ENCODE results near the gene C5orf58. TPM values are rescaled to one million over a fixed set of nuclear protein-coding genes. Genes with fewer than 3 reads are reported as not detected.
A peak's percentile ranks its signal among the peaks of the same experiment; 100 is the strongest.

The C5orf58 gene
- not detected in 2 replicates for total RNA-seq

- H3K27me3 Mint-ChIP-seq (ENCODE audit: insufficient read depth): no peaks in the 10 kb centered on the region
- DNase-seq (ENCODE audit: low spot score): no peak
- H3K4me3 Mint-ChIP-seq: no peak within 1 kb of the TSS
- no peaks in the 10 kb centered on the region for H3K9me3 Mint-ChIP-seq
- H3K36me3 Mint-ChIP-seq (ENCODE audit: low read depth): peaks cover 5% of the 10 kb centered on the region
- H3K27ac Mint-ChIP-seq: no peak within 1 kb of the TSS
- H3K4me1 Mint-ChIP-seq (ENCODE audit: low read depth): no peaks in the 10 kb centered on the region
- intact Hi-C loops (cut with micrococcal nuclease): no loop called here
Observed at GRCh38 chr5:170232786-170233185, at the start of gene C5orf58. TSS of gene C5orf58 (plus strand) at chr5:170232985. CDS start at chr5:170234977, 1,992 bp downstream.

DNA sequence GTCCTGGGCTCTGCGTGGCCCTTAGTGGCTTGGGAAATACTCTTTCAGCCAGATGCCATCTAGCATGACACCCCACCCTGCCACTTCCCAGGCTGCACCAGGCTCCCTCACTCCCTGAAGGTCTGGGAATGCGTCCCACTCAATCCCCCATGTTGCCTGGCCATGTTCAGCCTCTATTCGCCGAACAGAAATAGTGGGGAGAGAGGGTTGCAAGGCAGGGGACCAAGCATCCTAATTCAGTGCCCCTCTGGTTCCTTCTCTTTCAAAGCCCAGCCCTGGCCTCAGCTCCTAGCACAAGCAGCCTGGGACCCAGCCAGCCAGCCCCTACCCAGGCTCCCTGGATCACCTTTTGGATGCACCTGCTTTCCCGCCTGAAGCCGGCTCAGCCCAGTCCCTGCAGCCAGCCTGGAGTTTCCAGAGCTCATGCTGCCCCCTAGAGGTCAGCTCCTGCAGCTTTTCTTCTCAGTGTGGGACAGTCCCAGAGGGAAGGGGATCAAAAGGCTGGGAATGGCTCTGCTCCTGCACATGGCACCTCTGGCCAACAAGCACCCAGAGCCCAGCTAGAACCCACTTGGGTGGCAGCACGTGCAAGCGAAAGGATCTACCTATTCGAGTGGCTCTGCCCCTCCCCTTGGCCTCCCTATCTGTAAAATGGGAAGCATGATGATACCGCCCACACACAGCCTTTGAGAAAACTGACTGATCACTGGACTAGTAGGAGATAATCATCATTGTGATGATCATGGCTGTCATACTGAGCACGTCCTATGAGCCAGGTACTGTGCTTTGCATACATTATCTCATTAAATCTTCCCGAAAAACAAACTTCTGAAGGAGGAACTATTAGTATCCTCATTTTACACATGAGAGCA, 48.7 kb upstream of the C5orf58 start:
- H3K4me1 Mint-ChIP-seq (ENCODE audit: low read depth): no peaks in the 10 kb centered on the region
- DNase-seq (ENCODE audit: low spot score): peak; percentile 15
- no peak overlapping the region for H3K27ac Mint-ChIP-seq
- peaks cover 5% of the 10 kb centered on the region for H3K27me3 Mint-ChIP-seq (ENCODE audit: insufficient read depth)
- H3K4me3 Mint-ChIP-seq: no peak overlapping the region
- no peaks in the 10 kb centered on the region for H3K36me3 Mint-ChIP-seq (ENCODE audit: low read depth)
- intact Hi-C loops (cut with micrococcal nuclease): loop anchor here (1.0 to 5.0 kb wide), 2 partner anchors 84 to 602 kb away; partner anchors contain the start of gene SPDL1
- H3K9me3 Mint-ChIP-seq: no peaks in the 10 kb centered on the region

DNA sequence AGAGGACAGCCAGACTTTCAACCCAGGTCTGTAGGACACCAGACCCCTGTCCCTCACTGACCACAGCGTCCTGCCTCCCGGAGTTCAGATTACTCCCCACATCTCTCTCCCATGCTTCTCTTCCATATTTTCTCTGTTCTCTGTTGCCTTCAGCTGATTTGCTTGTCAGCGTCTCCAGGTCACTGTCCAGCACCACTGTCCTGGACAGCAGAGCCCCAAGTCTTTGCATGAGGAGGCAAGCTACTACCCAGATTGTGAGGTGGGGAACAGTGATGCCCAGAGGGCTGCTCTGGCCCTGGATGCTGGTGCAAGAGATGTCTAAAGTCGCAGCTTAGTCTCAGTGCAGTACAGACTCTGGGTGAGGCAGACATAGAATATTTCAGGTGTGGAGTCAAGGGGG, 48.0 kb upstream of the C5orf58 start:
- Mint-ChIP-seq H3K36me3 (ENCODE audit: low read depth) (no peaks in the 10 kb centered on the region), H3K9me3 (no peaks in the 10 kb centered on the region), H3K4me1 (ENCODE audit: low read depth) (no peaks in the 10 kb centered on the region), H3K4me3 (no peak overlapping the region), H3K27ac (no peak overlapping the region), H3K27me3 (ENCODE audit: insufficient read depth) (peaks cover 8% of the 10 kb centered on the region)
- intact Hi-C loops (cut with micrococcal nuclease): loop anchor here (1.0 to 5.0 kb wide), 2 partner anchors 84 to 602 kb away; partner anchors contain the start of gene SPDL1
- DNase-seq (ENCODE audit: low spot score): no peak

- intact Hi-C loops (cut with micrococcal nuclease): no loop called here
- Mint-ChIP-seq H3K4me1 (ENCODE audit: low read depth) (no peaks in the 10 kb centered on the region), H3K9me3 (no peaks in the 10 kb centered on the region), H3K36me3 (ENCODE audit: low read depth) (no peaks in the 10 kb centered on the region), H3K27me3 (ENCODE audit: insufficient read depth) (peaks cover 14% of the 10 kb centered on the region), H3K27ac (no peak overlapping the region), H3K4me3 (no peak overlapping the region)
- no peak for DNase-seq (ENCODE audit: low spot score)
Observed at GRCh38 chr5:170186156-170186555, 46.6 kb upstream of the C5orf58 start.

- no peaks in the 10 kb centered on the region for H3K36me3 Mint-ChIP-seq (ENCODE audit: low read depth)
- no peaks in the 10 kb centered on the region for H3K9me3 Mint-ChIP-seq
- H3K4me1 Mint-ChIP-seq (ENCODE audit: low read depth): no peaks in the 10 kb centered on the region
- peaks cover 14% of the 10 kb centered on the region for H3K27me3 Mint-ChIP-seq (ENCODE audit: insufficient read depth)
- no peak overlapping the region for H3K4me3 Mint-ChIP-seq
- intact Hi-C loops (cut with micrococcal nuclease): no loop called here
- DNase-seq (ENCODE audit: low spot score): no peak
- no peak overlapping the region for H3K27ac Mint-ChIP-seq
Observed at GRCh38 chr5:170186856-170187255, 45.9 kb upstream of the C5orf58 start.

GRCh38 chr5:170190436-170191134, 42.2 kb upstream of the C5orf58 start:
- H3K9me3 Mint-ChIP-seq: no peaks in the 10 kb centered on the region
- DNase-seq (ENCODE audit: low spot score): no peak
- H3K36me3 Mint-ChIP-seq (ENCODE audit: low read depth): no peaks in the 10 kb centered on the region
- H3K27me3 Mint-ChIP-seq (ENCODE audit: insufficient read depth): peaks cover 19% of the 10 kb centered on the region
- no peaks in the 10 kb centered on the region for H3K4me1 Mint-ChIP-seq (ENCODE audit: low read depth)
- H3K27ac Mint-ChIP-seq: no peak overlapping the region
- intact Hi-C loops (cut with micrococcal nuclease): no loop called here
- H3K4me3 Mint-ChIP-seq: no peak overlapping the region

DNA sequence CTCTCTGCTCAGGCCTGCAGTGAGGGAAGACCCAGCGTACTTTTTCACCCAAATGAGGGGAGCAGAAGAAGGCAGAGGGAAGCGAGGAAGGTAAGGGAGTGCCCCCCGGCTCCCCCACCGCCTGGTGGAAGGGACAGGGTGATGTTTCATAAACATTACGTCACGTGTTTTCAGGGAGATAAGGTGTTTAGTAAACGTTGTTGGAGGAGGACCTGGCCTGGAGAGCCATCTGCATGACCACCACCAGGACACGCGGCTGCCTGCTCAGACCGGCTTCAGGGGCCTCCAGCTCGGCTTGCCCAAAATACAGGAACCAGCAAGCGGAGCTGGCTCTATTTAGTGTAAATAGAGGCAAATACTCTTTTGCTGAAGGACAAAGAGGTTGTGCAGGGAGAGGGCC, 40.0 kb upstream of the C5orf58 start:
- no peaks in the 10 kb centered on the region for H3K36me3 Mint-ChIP-seq (ENCODE audit: low read depth)

GRCh38 chr5:170195961-170196360, 36.8 kb upstream of the C5orf58 start:
- Mint-ChIP-seq H3K27ac (no peak overlapping the region), H3K36me3 (ENCODE audit: low read depth) (no peaks in the 10 kb centered on the region), H3K4me1 (ENCODE audit: low read depth) (no peaks in the 10 kb centered on the region), H3K4me3 (no peak overlapping the region), H3K9me3 (no peaks in the 10 kb centered on the region), H3K27me3 (ENCODE audit: insufficient read depth) (peaks cover 18% of the 10 kb centered on the region)
- intact Hi-C loops (cut with micrococcal nuclease): no loop called here
- DNase-seq (ENCODE audit: low spot score): no peak

More for the DNA sequence above, 40.0 kb upstream of the C5orf58 start:
- Mint-ChIP-seq H3K27ac (no peak overlapping the region), H3K9me3 (no peaks in the 10 kb centered on the region), H3K4me3 (no peak overlapping the region), H3K27me3 (ENCODE audit: insufficient read depth) (peaks cover 21% of the 10 kb centered on the region), H3K4me1 (ENCODE audit: low read depth) (no peaks in the 10 kb centered on the region)
- no peak for DNase-seq (ENCODE audit: low spot score)
- intact Hi-C loops (cut with micrococcal nuclease): no loop called here

- H3K36me3 Mint-ChIP-seq (ENCODE audit: low read depth): no peaks in the 10 kb centered on the region
- peaks cover 26% of the 10 kb centered on the region for H3K27me3 Mint-ChIP-seq (ENCODE audit: insufficient read depth)
- intact Hi-C loops (cut with micrococcal nuclease): no loop called here
- H3K9me3 Mint-ChIP-seq: no peaks in the 10 kb centered on the region
- H3K4me3 Mint-ChIP-seq: no peak overlapping the region
- DNase-seq (ENCODE audit: low spot score): no peak
- H3K4me1 Mint-ChIP-seq (ENCODE audit: low read depth): no peaks in the 10 kb centered on the region
- H3K27ac Mint-ChIP-seq: no peak overlapping the region
Observed at GRCh38 chr5:170200876-170201275, 31.9 kb upstream of the C5orf58 start.

DNA sequence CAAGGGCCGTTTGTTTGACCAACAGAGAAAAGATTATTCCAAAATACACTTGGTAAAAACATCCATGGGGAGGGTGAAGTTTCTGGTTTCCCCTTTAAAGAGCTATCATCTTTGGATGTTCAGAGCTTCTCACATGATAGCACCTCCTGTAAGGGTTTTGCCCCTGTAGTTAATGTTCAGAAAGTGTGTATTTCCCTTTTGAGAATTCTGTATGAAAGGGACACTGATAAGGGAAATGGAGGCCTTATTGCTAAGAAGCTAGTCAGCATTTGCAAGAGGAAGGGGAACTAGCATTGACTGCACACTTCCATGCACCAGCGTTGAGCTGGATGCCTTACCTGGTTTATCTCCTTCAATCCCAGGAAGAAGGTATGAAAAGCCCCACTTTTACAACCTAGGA, 31.5 kb upstream of the C5orf58 start:
- no peak overlapping the region for H3K4me3 Mint-ChIP-seq
- H3K36me3 Mint-ChIP-seq (ENCODE audit: low read depth): no peaks in the 10 kb centered on the region
- peaks cover 26% of the 10 kb centered on the region for H3K27me3 Mint-ChIP-seq (ENCODE audit: insufficient read depth)
- no peak for DNase-seq (ENCODE audit: low spot score)
- intact Hi-C loops (cut with micrococcal nuclease): no loop called here
- H3K4me1 Mint-ChIP-seq (ENCODE audit: low read depth): no peaks in the 10 kb centered on the region
- no peak overlapping the region for H3K27ac Mint-ChIP-seq
- no peaks in the 10 kb centered on the region for H3K9me3 Mint-ChIP-seq

GRCh38 chr5:170202117-170202516, 30.7 kb upstream of the C5orf58 start:
- H3K4me1 Mint-ChIP-seq (ENCODE audit: low read depth): no peaks in the 10 kb centered on the region
- H3K27me3 Mint-ChIP-seq (ENCODE audit: insufficient read depth): peaks cover 23% of the 10 kb centered on the region
- intact Hi-C loops (cut with micrococcal nuclease): no loop called here
- DNase-seq (ENCODE audit: low spot score): no peak
- H3K27ac Mint-ChIP-seq: no peak overlapping the region
- H3K9me3 Mint-ChIP-seq: no peaks in the 10 kb centered on the region
- H3K4me3 Mint-ChIP-seq: no peak overlapping the region
- H3K36me3 Mint-ChIP-seq (ENCODE audit: low read depth): no peaks in the 10 kb centered on the region

DNA sequence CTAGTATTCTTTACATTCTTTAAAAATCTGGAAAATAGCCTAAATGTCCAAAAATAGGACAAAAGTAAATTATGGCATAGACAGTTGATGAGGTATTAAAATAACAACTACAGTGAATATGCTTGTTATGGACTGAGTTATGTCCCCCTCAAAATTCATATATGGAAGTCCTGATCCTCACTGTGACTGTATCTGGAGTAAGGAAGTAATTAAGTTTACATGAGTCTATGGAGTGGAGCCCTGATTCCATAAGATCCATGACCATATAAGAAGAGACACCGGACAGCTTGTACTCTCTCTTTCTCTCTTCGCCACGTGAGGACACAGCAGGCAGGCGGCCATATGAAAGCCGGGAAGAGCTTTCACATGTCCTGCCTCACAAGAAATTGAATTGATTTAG, 28.6 kb upstream of the C5orf58 start:
- DNase-seq (ENCODE audit: low spot score): no peak
- no peaks in the 10 kb centered on the region for H3K4me1 Mint-ChIP-seq (ENCODE audit: low read depth)
- no peak overlapping the region for H3K27ac Mint-ChIP-seq
- H3K36me3 Mint-ChIP-seq (ENCODE audit: low read depth): no peaks in the 10 kb centered on the region
- no peaks in the 10 kb centered on the region for H3K9me3 Mint-ChIP-seq
- intact Hi-C loops (cut with micrococcal nuclease): no loop called here
- H3K27me3 Mint-ChIP-seq (ENCODE audit: insufficient read depth): peaks cover 26% of the 10 kb centered on the region
- no peak overlapping the region for H3K4me3 Mint-ChIP-seq

DNA sequence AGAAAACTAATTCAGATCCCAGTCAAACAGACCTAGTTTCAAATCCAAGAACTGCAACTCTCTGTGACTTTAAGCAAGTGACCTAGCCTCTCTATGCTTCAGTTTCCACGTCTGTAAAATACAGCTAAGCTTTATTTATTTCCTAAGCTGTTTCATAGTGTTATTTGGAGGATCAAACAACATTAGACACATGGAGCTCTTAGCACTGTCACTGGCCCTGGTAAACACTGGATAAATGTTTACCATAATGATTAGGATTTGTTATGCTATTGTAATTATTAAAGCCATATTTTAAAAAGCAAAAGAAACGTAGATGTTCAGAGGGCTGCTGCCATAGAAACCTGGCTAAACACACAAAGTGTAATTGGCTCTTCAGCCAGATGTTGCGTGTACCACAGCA, 26.6 kb upstream of the C5orf58 start:
- no peak overlapping the region for H3K4me3 Mint-ChIP-seq
- no peaks in the 10 kb centered on the region for H3K9me3 Mint-ChIP-seq
- no peak overlapping the region for H3K27ac Mint-ChIP-seq
- H3K27me3 Mint-ChIP-seq (ENCODE audit: insufficient read depth): peaks cover 41% of the 10 kb centered on the region
- DNase-seq (ENCODE audit: low spot score): no peak
- intact Hi-C loops (cut with micrococcal nuclease): no loop called here
- no peaks in the 10 kb centered on the region for H3K4me1 Mint-ChIP-seq (ENCODE audit: low read depth)
- H3K36me3 Mint-ChIP-seq (ENCODE audit: low read depth): no peaks in the 10 kb centered on the region
